OCI-LY7 (cell line): ENCODE data around the gene KHDRBS1. TPM values are rescaled to one million over a fixed set of nuclear protein-coding genes. Genes with fewer than 3 reads are reported as not detected.

Experiments
- BruUV-seq: library from RNA; stranded (reverse); fragments of 400-500 nt; replicated peaks from 2 replicates; lab custom pipeline; 2021; lab: Mats Ljungman, UMichigan
- CTCF ChIA-PET: fragments of 300-600 bp; sonication (Branson Sonifier 250); formaldehyde crosslinking; loops from one replicate; lab custom pipeline; 2022; ENCODE audit warnings: antibody characterized with exemption; ENCODE audit not compliant: unreplicated experiment; lab: Charles Lee
- POLR2A ChIA-PET: fragments of 300-600 bp; sonication (Branson Sonifier 250); formaldehyde crosslinking; loops from one replicate; lab custom pipeline; 2022; ENCODE audit warnings: antibody characterized with exemption; lab: Charles Lee
- DNase-seq: peaks from one replicate; pipeline ENCODE4 v3.0.0-alpha.2; 2015; ENCODE audit warnings: low spot score
- H2AFZ ChIP-seq: fragments of 200-600 bp; sonication (generic), shearing (Covaris generic); 2 replicates; pipeline ENCODE4 v1.6.1; 2014; ENCODE audit warnings: mild to moderate bottlenecking, antibody characterized with exemption, low read length, moderate library complexity
- H3K27ac ChIP-seq: fragments of 200-600 bp; sonication (generic); 2 replicates; pipeline ENCODE4 v1.5.1; 2014; ENCODE audit warnings: mixed run types, low read depth, mild to moderate bottlenecking, moderate library complexity, low read length, inconsistent platforms; ENCODE audit not compliant: poor library complexity, severe bottlenecking
- H3K36me3 ChIP-seq: fragments of 200-600 bp; sonication (generic); 2 replicates; pipeline ENCODE4 v1.6.1; 2014; ENCODE audit warnings: mild to moderate bottlenecking, antibody characterized with exemption, low read length, moderate library complexity, mixed read lengths; ENCODE audit not compliant: insufficient read depth
- H3K4me1 ChIP-seq: fragments of 200-600 bp; sonication (generic); 2 replicates; pipeline ENCODE4 v1.5.1; 2014; ENCODE audit warnings: mild to moderate bottlenecking, low read length; ENCODE audit not compliant: insufficient read depth, poor library complexity, severe bottlenecking
- H3K4me2 ChIP-seq: fragments of 200-600 bp; sonication (generic); 2 replicates; pipeline ENCODE4 v1.6.1; 2014; ENCODE audit warnings: mild to moderate bottlenecking, low read length
- H3K4me3 ChIP-seq: fragments of 200-600 bp; sonication (generic); 2 replicates; pipeline ENCODE4 v1.5.1; 2014; ENCODE audit warnings: mild to moderate bottlenecking, low read depth, low read length; ENCODE audit not compliant: poor library complexity, severe bottlenecking
- H3K79me2 ChIP-seq: fragments of 200-600 bp; sonication (generic); 2 replicates; pipeline ENCODE4 v1.6.1; 2016; ENCODE audit warnings: low read depth, mild to moderate bottlenecking, low read length, moderate library complexity, mixed read lengths; ENCODE audit not compliant: insufficient read depth
- H3K9me2 ChIP-seq: fragments of 200-600 bp; sonication (generic); 2 replicates; pipeline ENCODE4 v1.6.1; 2016; ENCODE audit warnings: mild to moderate bottlenecking, low read length, mixed read lengths; ENCODE audit not compliant: insufficient read depth
- H3K9me3 ChIP-seq: fragments of 200-600 bp; sonication (generic); 2 replicates; pipeline ENCODE4 v1.6.1; 2014; ENCODE audit warnings: mild to moderate bottlenecking, mixed run types, low read length, mixed read lengths
- H4K20me1 ChIP-seq: fragments of 200-600 bp; sonication (generic); 2 replicates; pipeline ENCODE4 v1.6.1; 2014; ENCODE audit warnings: mild to moderate bottlenecking, antibody characterized with exemption, low read length, moderate library complexity, mixed read lengths; ENCODE audit not compliant: insufficient read depth
- CTCF ChIP-seq: fragments of 200-600 bp; sonication (generic); conservative IDR thresholded peaks from 2 replicates; pipeline ENCODE4 v1.5.1; 2014; ENCODE audit warnings: mild to moderate bottlenecking, antibody characterized with exemption, low read length, moderate library complexity, mixed read lengths
- EZH2phosphoT487 ChIP-seq: fragments of 200-600 bp; sonication (generic); IDR thresholded peaks from 2 replicates; pipeline ENCODE4 v1.6.1; 2018; ENCODE audit warnings: low read depth, borderline replicate concordance, mild to moderate bottlenecking, mixed run types, antibody characterized with exemption, low read length, moderate library complexity, mixed read lengths
- intact Hi-C: fragments of 100-400 bp; cut with micrococcal nuclease; formaldehyde crosslinking; loops from one replicate; pipeline ENCODE4 v1.10.0; 2022; ENCODE audit not compliant: unreplicated experiment
- total RNA-seq, 2 experiments: library from RNA; depleted of rRNA in 1 of 2; stranded (reverse); fragments of >200 nt in 1 of 2; shearing (Covaris generic) in 1 of 2; gene quantifications; 2 replicates each; pipeline ENCODE4 v1.2.3, GENCODE V29; 2014 to 2022

KHDRBS1 gene
- total RNA-seq, 2 experiments from 2014 or later, result 87.7 to 200 TPM

GRCh38 chr1:31978843-31979400 lies 34.7 kb upstream of the KHDRBS1 start:
- H3K79me2 ChIP-seq, result no peaks in the 10 kb centered on the region
- peaks cover 8% of the 10 kb centered on the region; the same call in 1 of the 2 replicates for H3K9me3 ChIP-seq
- H3K36me3 ChIP-seq, result no peaks in the 10 kb centered on the region
- H3K4me3 ChIP-seq, result no peak overlapping the region
- H3K9me2 ChIP-seq, result no peaks in the 10 kb centered on the region
- intact Hi-C loops, result no loop called here
- BruUV-seq, result no TSS peak
- TF ChIP-seq EZH2phosphoT487 (no peak), CTCF (no peak)
- no peak overlapping the region for H3K27ac ChIP-seq
- no peak overlapping the region for H3K4me2 ChIP-seq
- CTCF ChIA-PET, result interaction anchor here (0.5 kb wide), 1 partner anchor 346 kb away, joined by 5 read pairs; no protein-coding TSS in a partner anchor
- peaks cover 28% of the 10 kb centered on the region for H3K4me1 ChIP-seq
- no peaks in the 10 kb centered on the region for H4K20me1 ChIP-seq
- DNase-seq, result no peak
- POLR2A ChIA-PET, result interaction anchor here (0.5 to 1.6 kb wide), 5 partner anchors 9 to 784 kb away, joined by 3 to 6 read pairs (median 4); no protein-coding TSS in a partner anchor
- H2AFZ ChIP-seq, result no peak overlapping the region

GRCh38 chr1:31980835-31981455 lies 32.7 kb upstream of the KHDRBS1 start:
- peak; percentile 53 for DNase-seq
- peak overlapping the region; percentile 40 for H3K27ac ChIP-seq
- no TSS peak for BruUV-seq
- intact Hi-C loops, result no loop called here
- ChIA-PET CTCF (no interaction called here), POLR2A (interaction anchor here (1.0 to 1.2 kb wide), 3 partner anchors 10 to 24 kb away, joined by 3 to 6 read pairs (median 5); no protein-coding TSS in a partner anchor)
- peak overlapping the region; percentile 62 for H3K4me2 ChIP-seq
- H3K4me1 ChIP-seq, result peaks cover 49% of the 10 kb centered on the region
- H2AFZ ChIP-seq, result peak overlapping the region; percentile 96
- H4K20me1 ChIP-seq, result no peaks in the 10 kb centered on the region
- H3K4me3 ChIP-seq, result peak overlapping the region; percentile 24
- H3K9me2 ChIP-seq, result no peaks in the 10 kb centered on the region
- H3K36me3 ChIP-seq, result no peaks in the 10 kb centered on the region
- peaks cover 8% of the 10 kb centered on the region; the same call in 1 of the 2 replicates for H3K9me3 ChIP-seq
- H3K79me2 ChIP-seq, result no peaks in the 10 kb centered on the region
- no peak for TF ChIP-seq EZH2phosphoT487
- no peak for TF ChIP-seq CTCF

GRCh38 chr1:31981456-31981839 lies 32.2 kb upstream of the KHDRBS1 start:
- Histone ChIP-seq H3K9me2 (no peaks in the 10 kb centered on the region), H2AFZ (peak overlapping the region; percentile 96), H3K27ac (peak overlapping the region; percentile 40), H3K4me3 (no peak overlapping the region), H3K9me3 (peaks cover 8% of the 10 kb centered on the region; the same call in 1 of the 2 replicates), H3K4me1 (peaks cover 54% of the 10 kb centered on the region), H3K36me3 (no peaks in the 10 kb centered on the region), H3K4me2 (peak overlapping the region; percentile 62), H3K79me2 (no peaks in the 10 kb centered on the region), H4K20me1 (no peaks in the 10 kb centered on the region)
- no peak for TF ChIP-seq CTCF
- intact Hi-C loops, result no loop called here
- BruUV-seq, result no TSS peak
- no peak for DNase-seq
- CTCF ChIA-PET, result no interaction called here
- POLR2A ChIA-PET, result interaction anchor here (1.1 to 1.2 kb wide), 2 partner anchors 10 to 22 kb away, joined by 3 to 6 read pairs; no protein-coding TSS in a partner anchor
